GM18870 (cell line): ENCODE results near the gene GABBR1.
"Not testable (repeated sequence)": the region's sequence is repeated elsewhere in the genome, so short reads cannot be mapped to it uniquely, and the experiment has no call there.

Experiments
- ATAC-seq: cut with Tn5 transposase; IDR thresholded peaks from one replicate; pipeline ENCODE4 v1.9.1; 2021; ENCODE audit warnings: moderate library complexity; ENCODE audit not compliant: unreplicated experiment

GABBR1 gene

DNA sequence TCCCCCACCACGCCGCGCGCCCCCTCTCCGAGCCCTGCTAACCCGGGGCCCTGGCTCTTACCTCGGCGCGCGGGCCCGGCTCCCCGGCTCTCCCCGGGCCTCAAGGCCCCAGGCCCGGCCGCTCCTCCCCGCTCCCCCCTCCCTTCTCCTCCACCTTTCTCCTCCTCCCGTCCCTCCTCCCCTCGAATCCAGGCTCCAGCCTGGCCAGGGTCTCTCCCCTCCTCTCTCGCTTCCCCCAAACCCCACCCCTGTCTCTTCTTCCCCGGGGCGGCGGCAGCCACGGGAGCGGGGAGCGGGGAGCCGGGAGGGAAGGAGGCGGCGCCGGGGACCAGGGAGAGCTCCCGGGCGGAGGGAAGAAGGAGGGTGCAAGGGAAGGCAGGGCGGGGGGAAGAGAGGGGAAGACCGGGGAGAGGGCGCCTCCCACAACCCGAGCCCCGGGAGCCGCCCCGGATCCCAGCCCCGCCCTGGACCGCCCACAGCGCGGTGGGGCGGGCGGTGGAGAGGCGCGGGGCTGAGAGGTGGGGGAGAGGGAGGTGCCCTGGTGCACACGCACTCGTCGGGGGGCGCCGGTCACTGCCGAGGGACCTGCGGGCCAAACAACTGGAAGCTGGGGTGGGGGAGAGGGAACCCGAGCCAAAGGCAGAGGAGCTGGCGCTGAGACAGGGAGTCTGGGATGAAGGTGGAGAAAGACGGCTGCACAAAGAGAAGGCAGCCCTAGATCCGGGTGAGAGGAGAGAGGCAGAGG lies at the start of gene GABBR1:
GABBR1 (minus strand) TSS at position 395 of the 745 bp plus-strand sequence. CDS start 798 bp downstream, outside the sequence.
- ATAC-seq: no peak

DNA sequence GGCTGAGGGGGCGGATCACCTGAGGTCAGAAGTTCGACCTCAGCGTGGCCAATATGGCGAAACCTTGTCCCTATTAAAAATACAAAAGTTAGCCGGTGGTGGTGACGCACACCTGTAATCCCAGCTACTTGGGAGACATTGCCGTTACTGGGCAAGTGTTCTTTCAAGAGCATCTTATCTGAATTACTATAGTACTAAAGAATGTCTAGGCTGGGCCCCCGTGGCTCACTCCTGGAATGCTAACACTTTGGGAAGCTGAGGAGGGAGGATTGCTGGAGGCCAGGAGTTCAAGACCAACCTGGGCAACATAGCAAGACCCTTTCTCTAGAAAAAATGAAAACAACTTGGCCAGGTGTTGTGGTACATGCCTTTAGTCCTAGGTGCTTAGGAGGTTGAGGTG lies 48.8 kb upstream of the GABBR1 start:
- no peak for ATAC-seq

DNA sequence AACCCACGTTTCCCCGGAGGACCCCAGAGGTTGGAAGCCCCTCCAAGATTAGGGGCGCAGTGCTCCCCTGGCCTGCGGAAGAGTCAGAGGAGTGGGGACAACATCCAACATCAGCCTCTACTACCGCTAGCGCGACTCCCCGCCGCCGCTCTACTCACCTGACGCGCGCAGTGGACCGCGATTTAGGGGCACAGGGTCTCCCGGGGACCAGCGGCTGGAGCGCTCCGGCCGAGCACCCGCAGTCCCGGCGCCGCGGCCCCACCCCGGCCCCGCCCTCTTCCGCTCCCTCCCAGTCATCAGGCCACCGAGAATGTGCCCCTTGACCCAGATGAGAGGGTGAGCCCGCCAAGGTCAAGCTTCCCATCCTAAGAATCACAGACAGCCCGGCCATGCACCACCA lies 47.9 kb upstream of the GABBR1 start, which contains the start of gene ZFP57:
ZFP57 (minus strand) TSS at position 249 of the 400 bp plus-strand sequence. CDS start 4,149 bp downstream, outside the sequence.
- no peak for ATAC-seq

DNA sequence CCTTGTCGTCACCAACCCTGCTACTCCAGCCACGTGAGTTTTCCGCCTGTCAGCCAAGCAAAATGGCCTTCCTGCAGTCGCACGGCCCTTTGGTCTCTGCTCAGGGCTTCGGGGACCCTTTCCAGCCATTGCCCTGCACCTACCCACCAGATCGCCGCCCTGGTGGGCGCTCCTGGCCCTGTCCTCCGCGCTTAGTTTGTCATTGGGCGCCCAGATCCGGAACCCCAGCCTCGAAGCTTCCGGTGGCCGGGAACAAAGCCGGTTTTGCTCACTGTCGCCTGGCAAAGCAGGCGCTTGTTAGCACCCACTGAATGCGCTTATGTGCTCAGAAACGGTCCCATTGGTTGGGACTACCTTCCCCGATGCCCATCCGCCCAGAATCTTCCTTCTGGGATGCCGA lies 47.4 kb upstream of the GABBR1 start:
- no peak for ATAC-seq

DNA sequence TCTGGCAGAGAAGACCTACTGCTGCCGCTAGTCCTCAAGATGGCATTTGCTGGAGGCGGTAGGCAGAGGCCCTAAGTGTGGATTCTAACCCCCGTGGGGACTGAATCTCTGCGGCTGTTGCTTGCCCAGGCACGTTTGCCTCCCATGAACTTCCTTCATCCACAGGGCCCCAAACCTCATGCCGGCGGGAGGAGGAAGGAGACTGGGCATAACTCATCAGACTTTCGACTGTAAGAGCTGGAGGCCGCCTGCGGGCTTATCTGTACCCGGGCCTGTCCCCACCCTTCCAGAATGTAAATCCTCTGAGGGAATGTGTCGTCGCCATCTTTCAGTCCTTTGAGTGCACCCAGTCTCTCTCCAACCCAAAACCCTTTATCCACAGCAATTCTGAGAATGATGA lies 47.0 kb upstream of the GABBR1 start:
- ATAC-seq: no peak

DNA sequence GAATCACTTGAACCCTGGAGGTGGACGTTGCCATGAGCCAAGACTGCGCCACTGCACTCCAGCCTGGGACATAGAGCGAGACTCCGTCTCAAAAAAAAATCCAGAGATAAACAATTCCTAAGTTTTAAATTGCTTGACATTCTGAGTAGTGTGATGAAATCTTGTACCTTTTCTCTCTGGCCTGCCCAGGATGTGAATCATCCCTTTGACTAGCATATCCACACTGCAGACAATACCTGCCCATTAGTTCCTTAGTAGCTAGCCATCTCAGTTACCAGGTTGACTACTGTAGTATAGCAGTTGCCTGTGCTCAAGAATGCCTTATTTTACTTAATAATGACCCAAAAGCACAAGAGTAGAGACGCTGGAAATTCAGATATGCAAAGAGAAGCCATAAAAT lies 45.1 kb upstream of the GABBR1 start:
- no peak for ATAC-seq

DNA sequence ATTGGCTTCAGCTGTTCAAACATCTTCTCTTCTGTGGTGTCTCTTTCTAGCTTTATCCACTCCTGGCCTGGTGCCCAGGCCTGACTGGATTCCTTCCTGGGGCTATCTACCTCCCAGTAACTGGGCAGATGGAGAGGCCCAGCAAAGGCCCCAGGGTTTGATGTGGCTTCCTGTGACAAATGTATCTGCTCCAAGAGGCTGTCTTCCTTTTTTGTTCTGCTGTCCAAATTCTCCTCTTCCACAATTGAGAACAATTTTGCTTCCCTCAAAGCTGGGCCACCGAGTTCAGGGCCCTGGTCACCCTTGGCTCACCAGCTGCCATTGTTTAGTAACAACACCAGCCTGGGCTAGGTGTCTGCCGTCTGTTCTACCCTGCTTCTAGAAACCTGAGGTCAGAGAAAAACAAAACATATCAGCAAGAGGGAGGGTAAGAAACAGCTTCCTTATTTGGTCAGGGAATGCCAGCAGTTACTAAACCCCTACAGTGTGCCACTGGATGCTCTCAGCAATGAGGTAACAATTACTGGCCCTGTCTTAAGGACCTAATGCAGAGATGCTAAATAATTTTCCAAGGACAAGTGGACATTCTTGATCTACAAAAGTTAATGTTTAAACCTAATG lies 44.1 kb upstream of the GABBR1 start:
- ATAC-seq: no peak

- ATAC-seq: no peak
These were observed 42.6 kb upstream of the GABBR1 start for GRCh38 chr6:29675561-29675960.

GRCh38 chr6:29674008-29674407 lies 41.0 kb upstream of the GABBR1 start:
- ATAC-seq: no peak

DNA sequence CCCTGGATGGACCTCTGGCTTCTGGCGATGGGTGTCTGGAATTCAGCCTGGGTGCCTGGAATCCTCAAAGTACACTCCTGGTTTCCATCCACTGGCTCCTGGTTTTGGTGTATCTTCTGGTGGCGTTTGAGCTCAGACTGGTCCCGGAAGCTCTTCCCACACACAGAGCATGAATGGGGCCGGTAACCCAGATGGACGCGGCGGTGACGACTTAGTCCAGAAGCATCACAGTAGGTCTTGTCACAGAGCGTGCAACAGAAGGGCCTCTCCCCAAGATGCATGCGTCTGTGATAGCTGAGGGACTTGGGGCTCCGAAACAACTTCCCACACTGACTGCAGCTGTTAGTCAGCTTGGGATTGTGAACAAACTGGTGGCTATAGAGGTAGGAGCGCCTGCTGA lies 40.2 kb upstream of the GABBR1 start:
- ATAC-seq: no peak

DNA sequence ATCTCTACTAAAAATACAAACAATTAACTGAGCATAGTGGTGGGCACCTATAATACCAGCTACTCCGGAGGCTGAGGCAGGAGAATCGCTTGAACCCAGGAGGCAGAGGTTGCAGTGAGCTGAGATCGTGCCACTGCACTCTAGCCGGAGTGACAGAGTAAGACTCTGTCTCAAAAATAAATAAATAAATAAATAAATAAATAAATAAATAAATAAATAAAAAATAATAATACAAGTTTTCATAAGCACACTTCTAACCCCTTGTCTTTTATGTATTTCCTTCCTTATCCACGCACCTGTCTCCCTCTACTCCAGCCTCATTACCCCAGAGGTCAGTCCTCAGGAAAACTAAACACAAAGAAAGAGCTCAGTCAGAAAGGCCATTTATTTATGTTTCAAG lies 39.1 kb upstream of the GABBR1 start:
- ATAC-seq: not testable (repeated sequence)

DNA sequence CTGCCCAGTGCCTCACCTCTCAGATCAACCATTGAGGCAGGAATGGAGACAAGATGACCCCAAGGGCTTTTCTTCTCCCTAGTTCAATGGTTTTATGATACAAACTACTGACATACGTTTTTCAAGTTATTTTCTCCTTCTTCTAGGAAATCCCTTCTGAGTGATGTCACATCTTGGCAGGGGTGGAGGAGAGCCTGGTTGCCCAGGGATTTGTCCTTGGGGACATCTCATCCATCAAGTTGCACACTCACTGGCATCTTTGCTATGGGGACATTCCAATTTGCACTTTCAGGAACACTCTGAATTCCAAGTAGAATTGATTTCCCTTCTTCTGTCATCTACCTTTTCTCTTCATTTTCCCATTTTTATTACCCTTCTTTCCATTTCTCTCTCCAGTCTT lies 38.0 kb upstream of the GABBR1 start:
- no peak for ATAC-seq

GRCh38 chr6:29667158-29667557 lies 34.2 kb upstream of the GABBR1 start:
- ATAC-seq: no peak

DNA sequence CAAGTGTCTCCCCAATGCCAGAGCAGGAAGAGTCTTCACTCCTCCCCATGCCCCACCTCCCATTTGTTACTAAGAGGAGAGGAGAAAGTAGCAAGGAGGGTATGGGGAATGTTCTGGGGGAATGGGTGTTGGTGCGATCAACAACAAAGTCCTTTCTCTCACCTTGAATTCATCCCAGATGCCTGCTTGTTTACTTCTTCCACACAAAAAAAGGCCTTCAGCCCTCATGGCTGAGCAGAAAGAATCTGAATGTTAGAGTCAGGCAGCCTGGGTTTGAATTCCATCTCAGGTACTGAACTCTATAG lies 33.8 kb upstream of the GABBR1 start:
- ATAC-seq: no peak

DNA sequence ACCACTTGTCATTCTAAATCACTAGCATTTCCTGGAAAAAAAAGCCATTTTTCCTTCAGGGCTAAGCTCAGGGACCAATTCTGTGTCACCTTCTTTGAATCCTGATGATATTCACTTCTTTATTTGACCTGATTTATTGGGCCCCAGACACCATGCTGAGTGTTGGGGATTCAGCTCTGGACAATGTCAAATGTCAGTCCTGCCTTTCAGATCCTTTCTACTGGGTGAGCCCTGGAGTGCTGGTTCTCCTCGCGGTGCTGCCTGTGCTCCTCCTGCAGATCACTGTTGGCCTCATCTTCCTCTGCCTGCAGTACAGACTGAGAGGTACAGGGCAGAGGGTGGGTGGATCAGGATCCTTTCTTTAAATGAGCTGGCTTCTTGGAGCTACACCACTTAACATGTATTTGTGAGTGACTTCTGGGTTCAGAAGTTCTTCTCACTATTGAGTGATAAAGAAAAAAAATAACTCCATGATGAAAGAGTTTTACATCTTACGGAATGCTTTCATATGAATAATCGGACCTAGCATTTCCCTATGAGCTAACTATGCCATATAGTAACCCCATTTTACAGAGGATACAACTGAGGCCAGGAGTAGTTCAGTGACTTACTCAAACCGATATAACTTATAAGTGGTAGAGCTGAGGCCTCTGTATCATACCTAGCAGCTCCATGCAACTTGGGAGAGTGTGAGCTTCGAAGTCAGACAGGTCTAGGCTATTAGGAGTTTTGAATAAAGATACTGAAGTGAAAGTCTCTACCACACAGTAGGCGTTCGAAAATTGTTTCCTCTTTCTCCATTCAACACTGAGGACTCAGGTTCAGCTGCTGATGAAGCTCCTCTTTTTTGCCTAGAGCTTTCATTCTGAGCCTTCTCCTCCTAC lies 33.2 kb upstream of the GABBR1 start:
- no peak for ATAC-seq

DNA sequence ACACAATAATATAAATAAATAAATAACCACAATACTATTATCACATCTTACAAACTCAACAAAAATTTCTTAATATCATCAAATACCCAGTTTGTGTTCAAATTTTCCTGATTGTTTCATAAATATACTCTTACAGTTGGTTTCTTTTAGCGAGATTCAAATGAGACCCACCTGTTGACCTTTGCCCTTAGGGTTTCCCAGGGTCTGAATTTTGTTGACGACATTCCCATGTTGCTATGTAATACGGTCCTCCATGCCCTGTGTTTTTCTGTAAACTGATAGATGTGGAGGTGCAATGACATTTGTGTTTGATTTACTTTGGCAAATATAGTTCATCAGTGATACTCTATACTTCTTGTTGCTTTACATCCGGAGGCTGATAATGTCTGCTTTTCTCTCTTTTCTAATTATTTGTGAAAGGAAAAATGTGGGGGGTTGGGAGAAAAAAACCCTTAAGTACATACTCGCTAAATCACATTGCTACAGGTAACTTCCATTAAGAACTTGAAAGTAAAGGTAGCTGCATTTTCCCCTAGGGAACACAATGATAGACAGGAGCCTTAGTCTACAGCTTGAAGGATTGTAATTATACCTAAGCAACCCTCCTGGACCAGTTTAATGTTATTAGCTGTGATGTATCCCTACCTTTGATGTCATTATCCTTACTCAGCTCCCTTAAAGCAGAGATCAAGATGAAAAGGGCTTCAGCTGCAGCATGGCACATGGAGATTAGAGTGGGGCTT lies 30.5 kb upstream of the GABBR1 start:
- ATAC-seq: no peak

- not testable (repeated sequence) for ATAC-seq
These were observed 28.6 kb upstream of the GABBR1 start for GRCh38 chr6:29661502-29662141.

GRCh38 chr6:29661071-29661470 lies 28.1 kb upstream of the GABBR1 start:
- ATAC-seq: no peak

DNA sequence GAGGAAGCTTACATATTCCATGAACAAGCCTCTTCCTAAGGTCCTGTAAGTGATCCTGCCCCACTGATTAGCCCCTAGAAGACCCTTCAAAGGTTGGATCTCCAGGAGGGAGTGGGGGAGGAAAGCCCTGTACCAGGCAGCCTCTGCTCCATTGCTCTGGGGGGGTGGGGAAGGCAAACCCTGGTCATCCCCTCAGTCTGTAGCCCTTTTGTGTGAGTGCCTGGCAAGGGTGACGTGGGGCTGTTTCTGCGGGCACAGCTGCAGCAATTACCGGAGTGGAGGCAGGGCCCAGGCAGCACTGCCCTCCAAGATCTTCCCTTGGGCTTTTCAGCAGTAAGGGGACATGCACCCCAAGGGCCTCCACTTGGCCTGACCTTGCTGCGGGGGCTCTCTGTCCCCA lies 23.8 kb upstream of the GABBR1 start, which contains the start of gene MOG:
MOG (plus strand) TSS at position 295 of the 400 bp plus-strand sequence. CDS start 118 bp downstream, outside the sequence.
- ATAC-seq: no peak

GRCh38 chr6:29656157-29656556 lies 23.2 kb upstream of the GABBR1 start:
- no peak for ATAC-seq
